Activated CD8-positive, alpha-beta memory T cell treated with anti-CD3 and anti-CD28 coated beads, Interleukin-2, amount 50 U/mL, for 4 hours (primary cell): Measurements from ENCODE around the gene DEGS2.
"Not testable (repeated sequence)": the region's sequence is repeated elsewhere in the genome, so short reads cannot be mapped to it uniquely, and the experiment has no call there.

ENCODE experiments used
- DNase-seq: peaks from one replicate; pipeline ENCODE4 v3.0.0-alpha.2; 2020

Gene DEGS2

DNA sequence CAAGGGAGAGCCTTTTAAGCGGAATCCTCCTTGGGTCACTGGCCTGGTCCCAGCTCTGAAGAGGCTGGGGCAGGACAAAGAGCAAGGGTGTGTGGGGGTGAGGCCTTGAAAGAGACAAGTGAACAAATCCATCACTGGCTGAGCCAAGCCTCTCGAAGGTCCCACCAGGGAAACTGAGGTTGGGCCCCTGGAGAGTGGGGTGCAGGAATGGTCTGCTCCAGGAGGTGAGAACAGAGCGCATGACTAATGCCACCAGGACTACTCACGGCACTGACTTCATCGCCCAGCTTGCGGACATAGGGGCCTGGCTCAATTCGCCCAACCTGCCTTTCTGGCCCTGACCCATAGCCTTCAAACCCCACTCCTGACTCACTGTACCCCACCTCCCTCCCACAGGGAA lies 19.2 kb upstream of the DEGS2 start:
- DNase-seq = no peak

GRCh38 chr14:100176811-100177327 lies 17.4 kb upstream of the DEGS2 start:
- no peak for DNase-seq

- no peak for DNase-seq
Observed at GRCh38 chr14:100173353-100173752, 13.9 kb upstream of the DEGS2 start.

- no peak for DNase-seq
Observed at GRCh38 chr14:100172811-100173210, 13.4 kb upstream of the DEGS2 start.

DNA sequence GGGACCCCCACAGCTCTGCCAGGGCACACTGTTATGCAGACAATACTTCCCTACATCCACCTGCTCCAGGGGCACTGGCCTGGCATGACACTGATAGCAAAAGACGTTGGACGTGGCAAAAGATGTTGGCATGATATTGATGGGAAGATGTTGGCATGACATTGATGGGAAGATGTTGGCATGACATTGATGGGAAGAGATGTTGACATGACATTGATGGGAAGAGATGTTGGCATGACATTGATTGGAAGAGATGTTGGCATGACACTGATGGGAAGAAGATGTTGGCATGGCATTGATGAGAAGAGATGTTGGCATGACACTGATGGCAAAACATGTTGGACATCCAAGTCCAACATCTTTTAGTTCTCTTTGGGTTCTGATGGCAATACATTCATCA lies 11.4 kb upstream of the DEGS2 start:
- no peak for DNase-seq

- no peak for DNase-seq
Observed at GRCh38 chr14:100168506-100168905, 9.1 kb upstream of the DEGS2 start.

GRCh38 chr14:100165831-100166440 lies 6.5 kb upstream of the DEGS2 start:
- DNase-seq = no peak

GRCh38 chr14:100165376-100165775 lies 5.9 kb upstream of the DEGS2 start:
- no peak for DNase-seq

DNA sequence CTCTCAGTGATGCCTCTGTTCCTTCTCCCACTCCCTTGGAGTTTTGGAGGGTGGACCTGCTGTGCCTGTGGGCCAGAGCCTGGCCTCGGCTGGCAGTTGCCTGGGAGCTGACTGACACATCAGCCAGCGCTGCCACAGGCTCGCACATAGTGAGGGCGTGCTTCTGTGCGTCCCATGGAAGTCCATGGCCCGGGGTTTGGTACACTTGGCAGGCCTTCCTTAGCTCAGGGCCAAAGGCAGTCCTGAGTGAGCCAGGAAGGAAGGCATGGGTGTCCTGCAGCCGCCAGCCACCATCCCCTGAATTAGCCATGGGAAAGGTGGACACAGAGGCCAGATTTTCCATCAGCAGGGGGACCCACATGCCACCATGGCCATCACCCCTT lies 1.1 kb upstream of the DEGS2 start:
- no peak for DNase-seq

DNA sequence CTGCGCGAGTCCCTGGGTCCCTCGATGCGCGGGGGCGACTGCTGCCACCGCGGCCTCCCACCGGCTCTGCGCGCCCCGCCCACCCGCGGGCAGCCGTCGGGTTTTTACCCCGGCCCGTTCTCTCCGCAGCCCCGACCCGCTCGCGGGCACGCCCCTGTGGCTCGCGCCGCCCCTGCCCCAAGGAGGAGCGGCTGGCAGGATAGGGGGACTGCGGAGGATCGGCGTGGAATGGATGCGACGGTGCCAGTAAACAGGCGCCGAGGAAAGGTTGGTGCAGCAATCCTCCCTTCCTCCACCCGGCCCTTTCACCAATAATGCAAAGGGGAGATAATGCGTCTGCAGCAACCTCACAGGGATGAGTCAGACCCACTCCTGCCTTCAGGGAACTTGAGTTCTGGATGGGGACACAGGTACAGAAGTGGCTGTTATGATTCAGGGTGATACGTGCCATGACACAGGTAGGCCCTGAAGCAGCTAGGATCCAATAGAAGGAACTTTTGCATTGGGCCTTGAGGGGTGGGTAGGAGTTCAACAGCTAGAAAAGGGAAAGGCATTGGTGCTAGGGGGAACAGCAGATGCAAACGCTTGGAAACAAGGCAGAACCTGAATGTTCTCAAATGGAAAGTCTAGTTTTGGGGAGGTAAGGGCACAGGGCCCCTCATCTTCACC lies 554 bp upstream of the DEGS2 start:
- no peak for DNase-seq

GRCh38 chr14:100158566-100159093 lies 815 bp downstream of the DEGS2 start:
- DNase-seq = no peak

GRCh38 chr14:100157548-100158232 lies 1.8 kb downstream of the DEGS2 start:
- not testable (repeated sequence) for DNase-seq

DNA sequence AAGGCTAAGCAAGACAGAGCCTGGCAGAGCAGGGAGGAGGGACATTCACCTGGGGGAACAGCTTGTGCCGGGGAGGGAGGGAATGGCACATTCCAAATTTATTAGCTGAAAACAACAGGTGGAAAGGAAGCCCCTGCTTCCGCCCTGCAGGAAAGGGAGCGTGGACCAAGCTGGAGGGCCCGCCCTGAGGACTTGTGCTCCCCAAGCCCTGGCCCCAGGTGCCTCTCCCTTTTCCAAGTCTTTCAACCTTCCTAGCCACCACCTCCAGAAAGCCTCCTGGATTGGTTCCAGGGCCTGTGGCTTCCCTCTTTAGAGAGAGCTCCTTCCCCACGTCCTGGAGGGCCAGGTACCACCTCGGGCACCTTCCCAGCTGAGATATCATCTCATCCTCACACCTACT lies 2.7 kb downstream of the DEGS2 start:
- DNase-seq = no peak

- DNase-seq = no peak
Observed at GRCh38 chr14:100155756-100156616, 3.5 kb downstream of the DEGS2 start.

GRCh38 chr14:100155049-100155621 lies 4.3 kb downstream of the DEGS2 start:
- no peak for DNase-seq

GRCh38 chr14:100153560-100153959 lies 5.9 kb downstream of the DEGS2 start:
- DNase-seq = no peak

DNA sequence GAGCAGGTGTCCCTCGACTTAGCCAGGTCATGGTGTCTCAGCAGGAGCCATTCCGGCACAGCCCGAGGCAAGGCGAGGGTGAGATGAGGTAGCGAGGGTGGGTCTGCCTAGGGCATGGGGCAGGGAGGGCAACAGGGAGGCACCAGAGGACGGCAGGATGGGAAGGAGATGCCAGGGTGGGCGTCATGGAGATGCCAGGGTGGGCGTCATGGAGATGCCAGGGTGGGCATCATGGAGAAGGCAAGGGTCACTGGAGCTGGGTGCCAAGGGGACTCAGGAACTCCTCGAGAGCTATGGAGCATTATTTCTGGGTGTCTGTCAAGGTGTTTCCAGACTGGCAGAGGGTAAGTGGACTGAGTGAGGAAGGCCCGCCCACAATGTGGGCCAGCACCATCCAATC lies 7.4 kb downstream of the DEGS2 start:
- no peak for DNase-seq

DNA sequence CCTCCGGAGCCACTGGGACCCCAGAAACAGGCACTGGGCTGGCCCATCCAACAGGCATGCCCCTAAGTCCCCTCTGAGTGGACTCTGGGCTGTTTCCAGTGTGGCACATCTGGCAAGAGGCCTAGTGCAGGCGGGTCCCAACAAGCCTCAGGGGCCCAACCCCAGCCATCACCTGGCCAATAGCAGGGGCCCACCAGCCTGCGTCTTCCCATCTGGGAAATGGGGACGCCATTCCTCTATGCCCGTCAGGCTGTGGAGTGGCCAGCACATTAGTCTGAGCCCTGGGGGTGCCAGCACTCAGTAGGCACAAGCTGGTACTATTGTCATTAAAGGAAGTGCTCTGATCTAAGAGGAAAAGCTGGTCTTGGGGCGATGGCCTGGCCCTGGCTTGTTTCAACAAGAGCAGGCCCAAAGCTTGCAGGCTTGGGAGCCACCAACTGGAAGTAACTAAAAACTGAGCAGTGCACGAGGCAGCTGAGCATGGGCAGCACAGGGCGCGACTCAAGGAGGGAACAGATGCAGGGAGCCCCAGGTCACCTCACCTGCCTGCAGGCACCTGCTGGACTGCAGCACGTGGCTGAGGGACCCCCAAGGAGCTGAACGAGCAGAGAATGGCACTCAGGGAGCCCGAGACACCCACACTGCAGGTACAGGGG lies 8.4 kb downstream of the DEGS2 start:
- no peak for DNase-seq

DNA sequence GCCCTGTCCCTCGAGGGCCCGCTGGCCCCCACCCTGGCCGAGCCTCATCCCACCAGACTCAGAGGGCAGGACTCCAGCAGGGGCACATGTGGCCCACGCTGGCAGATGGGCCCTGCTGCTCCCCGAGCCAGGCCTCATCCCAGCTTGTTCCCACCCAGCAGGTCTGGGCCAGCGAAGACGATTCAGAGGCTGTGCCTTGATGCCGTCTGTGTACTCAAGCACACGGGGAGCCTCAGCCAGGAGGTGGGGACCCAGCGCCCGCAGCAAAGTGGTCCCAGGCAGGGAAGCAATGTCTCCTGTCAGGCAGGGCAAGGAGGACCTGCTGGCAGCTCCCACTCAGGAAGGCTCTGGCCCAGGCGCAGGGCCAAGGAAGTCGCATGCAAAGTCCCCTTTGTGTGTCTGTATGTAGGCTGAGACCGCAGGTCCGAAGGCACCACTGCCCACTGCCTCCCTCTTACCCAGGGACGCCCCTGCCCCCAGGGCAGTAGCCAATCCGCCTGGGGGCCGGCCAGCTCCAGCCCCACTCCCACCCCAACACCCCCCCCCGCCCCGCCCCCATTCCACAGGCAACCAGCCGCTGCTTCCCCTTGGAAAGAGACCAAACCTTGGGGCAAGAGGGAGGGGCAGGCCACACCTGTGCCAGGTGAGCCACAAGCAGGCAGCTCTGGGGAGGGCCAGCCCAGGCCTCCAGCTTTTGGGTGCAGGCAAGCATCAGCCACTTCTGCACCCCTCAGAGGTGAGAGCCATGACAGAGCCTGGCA lies 9.4 kb downstream of the DEGS2 start:
- DNase-seq = no peak

GRCh38 chr14:100148837-100149731 lies 10.4 kb downstream of the DEGS2 start:
- DNase-seq = no peak
